HG02840 (cell line): ENCODE measurements around the gene ARPC5.

Experiments used
- ATAC-seq: cut with Tn5 transposase; IDR thresholded peaks from one replicate; pipeline ENCODE4 v1.9.1; 2021; ENCODE audit warnings: mild to moderate bottlenecking, moderate library complexity, moderate number of reproducible peaks; ENCODE audit not compliant: unreplicated experiment, low FRiP score

ARPC5 gene

GRCh38 chr1:183589384-183589783 lies 46.2 kb downstream of the ARPC5 start:
- no peak for ATAC-seq

DNA sequence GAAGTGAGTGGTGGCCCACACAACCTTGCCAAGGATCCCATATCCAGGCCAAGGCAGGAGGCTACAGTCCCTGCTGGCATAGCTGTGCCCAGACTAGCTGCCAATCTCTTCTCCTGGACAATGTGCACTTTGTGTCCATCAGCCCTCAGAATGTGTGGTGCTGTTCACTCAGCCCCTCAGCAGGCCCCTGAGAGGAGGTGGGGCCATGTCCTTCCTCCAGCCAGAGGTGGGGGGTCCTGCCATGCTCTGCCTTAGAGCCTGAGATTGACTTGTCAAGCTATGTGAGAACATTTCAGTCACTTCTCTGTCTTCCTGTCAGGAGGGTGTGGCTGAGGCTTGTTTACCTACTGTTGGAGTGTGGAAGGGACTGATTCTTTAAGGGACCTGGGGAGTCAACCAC lies 46.8 kb downstream of the ARPC5 start:
- no peak for ATAC-seq

- ATAC-seq, result no peak
Measured at GRCh38 chr1:183586926-183587325, 48.7 kb downstream of the ARPC5 start.

GRCh38 chr1:183586455-183586854 lies 49.1 kb downstream of the ARPC5 start:
- no peak for ATAC-seq

- no peak for ATAC-seq
Measured at GRCh38 chr1:183585038-183585437, 50.5 kb downstream of the ARPC5 start.

DNA sequence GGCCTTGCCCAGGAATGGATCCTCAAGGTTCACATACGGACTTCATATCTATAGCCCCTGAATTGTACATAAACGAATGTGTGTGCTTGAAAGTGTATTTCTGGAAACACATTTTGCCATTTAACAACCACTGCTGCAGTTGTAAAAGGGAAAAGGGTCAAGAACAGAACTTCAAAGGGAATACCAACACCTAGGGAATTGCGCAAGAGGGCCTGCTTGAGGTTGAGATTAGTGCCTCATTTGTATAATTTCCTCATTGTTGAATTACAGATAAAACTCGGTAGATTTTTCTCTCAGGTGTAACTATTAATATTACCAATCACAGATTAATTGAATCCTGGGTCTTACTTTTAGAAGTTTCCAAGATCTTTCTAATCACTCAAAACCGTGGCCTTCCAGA lies 51.4 kb downstream of the ARPC5 start:
- ATAC-seq, result no peak

DNA sequence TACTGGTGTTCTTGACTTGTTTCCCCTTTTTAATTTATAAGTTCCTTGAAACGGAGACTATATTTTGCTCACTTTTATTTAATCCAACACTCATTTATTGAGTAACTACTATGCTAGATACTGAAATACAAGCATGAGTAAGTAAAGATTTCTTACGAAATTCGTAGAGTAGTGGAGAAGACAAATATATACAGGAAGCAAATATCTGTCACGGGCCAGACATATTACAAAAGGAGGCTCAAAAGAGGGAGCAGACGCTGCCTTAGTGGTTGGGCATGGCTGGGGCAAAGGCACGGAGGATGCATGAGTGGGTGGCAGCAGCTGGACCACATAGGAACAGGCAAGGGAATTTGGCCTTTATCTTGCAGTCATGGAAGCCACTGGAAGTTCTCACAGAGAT lies 52.1 kb downstream of the ARPC5 start:
- no peak for ATAC-seq

DNA sequence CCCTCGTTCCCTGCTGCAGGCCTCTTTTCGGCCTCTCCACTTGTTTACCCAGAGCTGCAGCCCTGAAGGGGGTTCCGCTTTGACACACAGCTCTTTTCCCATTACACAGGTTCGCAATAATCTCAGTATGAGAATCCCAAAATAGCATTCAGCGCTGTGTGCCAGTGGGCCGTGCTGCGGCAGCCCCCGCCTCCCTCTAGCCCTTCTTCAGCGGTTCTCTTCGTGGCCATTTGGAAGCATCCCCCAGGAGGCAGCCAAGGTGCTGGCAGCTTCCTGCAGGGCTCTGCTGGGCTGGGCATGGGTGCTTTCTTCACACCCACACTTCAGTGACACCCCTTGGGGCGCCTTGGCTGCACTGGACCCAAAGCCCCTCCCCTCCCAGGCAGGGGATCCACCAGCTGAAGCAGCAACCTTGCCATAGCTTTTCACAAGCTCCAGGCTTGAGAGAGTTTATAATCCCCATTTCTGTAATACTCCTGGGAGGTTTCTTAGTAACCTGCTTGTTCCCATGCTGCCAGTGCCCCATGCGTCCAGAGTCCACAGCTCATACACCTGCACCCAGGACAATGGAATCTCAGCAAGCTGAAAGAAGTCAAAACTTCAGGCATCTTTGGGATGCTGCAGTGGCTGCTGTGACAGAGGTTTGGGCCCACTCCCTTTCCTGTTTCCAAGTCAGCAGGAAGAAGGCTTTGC lies 53.4 kb downstream of the ARPC5 start:
- no peak for ATAC-seq

- no peak for ATAC-seq
Measured at GRCh38 chr1:183580281-183580682, 55.3 kb downstream of the ARPC5 start.

- no peak for ATAC-seq
Measured at GRCh38 chr1:183578856-183579255, 56.7 kb downstream of the ARPC5 start.

DNA sequence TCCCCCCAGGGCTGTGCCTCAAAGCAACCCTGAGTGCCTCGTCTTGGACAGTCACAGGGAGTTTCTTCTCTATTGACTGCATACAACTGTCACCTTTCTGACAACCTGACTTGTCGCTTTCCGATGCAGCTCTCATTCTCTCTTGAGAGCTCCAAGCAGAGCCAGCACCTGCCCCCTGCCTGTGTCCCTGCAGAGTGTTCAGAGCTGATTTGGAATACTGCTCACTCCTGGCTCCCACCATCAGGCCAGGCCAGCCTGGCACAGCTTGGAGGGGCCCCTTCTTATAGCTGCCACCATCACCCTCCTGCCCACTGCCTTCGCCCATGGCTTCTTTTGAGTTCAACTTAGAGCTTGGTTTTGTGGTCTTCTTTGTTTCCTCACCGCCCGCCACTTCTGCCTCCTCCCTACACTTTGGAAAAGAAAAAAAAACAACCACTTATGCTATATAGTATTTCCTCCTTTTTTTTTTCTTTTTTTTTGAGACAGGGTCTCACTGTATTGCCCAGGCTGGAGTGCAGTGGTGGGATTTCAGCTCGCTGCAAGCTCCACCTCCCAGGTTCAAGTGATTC lies 57.6 kb downstream of the ARPC5 start:
- no peak for ATAC-seq

DNA sequence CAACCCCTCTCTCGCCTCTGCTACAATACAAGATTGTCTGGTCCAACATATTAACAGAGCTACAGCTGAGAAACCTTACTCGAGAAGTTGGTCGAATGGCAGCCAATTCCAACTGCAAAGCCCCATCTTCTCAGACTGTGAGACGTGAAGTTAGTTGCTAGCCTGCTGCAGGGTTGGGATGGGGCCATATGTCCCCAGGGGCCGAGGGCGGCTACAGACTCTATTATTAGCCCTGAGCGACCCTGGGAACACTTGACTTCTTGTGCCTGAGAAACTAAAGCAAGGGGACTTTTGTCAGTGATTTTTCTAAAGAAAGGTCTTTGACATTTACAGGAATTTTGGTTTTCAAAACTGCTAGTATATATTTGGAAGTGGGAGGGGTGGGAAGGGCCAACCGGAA lies 59.0 kb downstream of the ARPC5 start:
- ATAC-seq, result no peak

- no peak for ATAC-seq
Measured at GRCh38 chr1:183575606-183576005, 60.0 kb downstream of the ARPC5 start.

GRCh38 chr1:183572721-183573120 lies 62.9 kb downstream of the ARPC5 start:
- no peak for ATAC-seq

- ATAC-seq, result no peak
Measured at GRCh38 chr1:183571678-183572268, 63.8 kb downstream of the ARPC5 start.
